Measurements from ENCODE around the gene C1QTNF8. TPM values are rescaled to one million over a fixed set of nuclear protein-coding genes. Genes with fewer than 3 reads are reported as not detected.
A peak's percentile ranks its signal among the peaks of the same experiment; 100 is the strongest.

Gene C1QTNF8
- total and polyA plus RNA-seq, 2 of the 13 experiments (the other 11 are each of a cell fraction or from before 2014, with no cell fraction given): 0.09 TPM; not detected in 1

DNA sequence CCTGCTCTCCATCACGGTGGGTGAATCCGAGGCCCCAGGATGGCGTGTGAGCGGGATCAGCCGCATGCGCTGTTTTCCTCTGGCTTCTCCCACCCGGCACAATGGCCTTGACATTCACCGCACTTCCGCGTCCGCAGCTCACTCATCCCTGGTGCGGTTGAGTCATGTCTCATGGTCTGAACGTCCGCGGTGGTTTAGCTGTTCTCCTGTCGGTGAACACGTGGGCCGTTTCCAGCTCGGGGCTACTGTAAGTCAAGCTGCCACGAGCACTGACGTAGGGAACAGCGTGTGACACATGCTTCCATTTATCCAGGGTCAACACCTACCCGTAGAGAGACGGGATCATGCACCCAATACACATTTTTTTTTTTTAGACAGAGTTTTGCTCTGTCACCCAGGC, 41.6 kb upstream of the C1QTNF8 start (continued):
- TF ChIP-seq, protein P1, sequence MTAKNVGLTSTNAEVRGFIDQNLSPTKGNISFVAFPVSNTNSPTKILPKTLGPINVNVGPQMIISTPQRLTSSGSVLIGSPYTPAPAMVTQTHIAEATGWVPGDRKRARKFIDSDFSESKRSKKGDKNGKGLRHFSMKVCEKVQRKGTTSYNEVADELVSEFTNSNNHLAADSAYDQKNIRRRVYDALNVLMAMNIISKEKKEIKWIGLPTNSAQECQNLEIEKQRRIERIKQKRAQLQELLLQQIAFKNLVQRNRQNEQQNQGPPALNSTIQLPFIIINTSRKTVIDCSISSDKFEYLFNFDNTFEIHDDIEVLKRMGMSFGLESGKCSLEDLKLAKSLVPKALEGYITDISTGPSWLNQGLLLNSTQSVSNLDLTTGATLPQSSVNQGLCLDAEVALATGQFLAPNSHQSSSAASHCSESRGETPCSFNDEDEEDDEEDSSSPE (CRISPR knock-in tag; IDR thresholded peaks at IDR 0.05): no peak
- no peak for TF ChIP-seq NFE2 (CRISPR knock-in tag; IDR thresholded peaks at IDR 0.05)
- TF ChIP-seq, protein P2, sequence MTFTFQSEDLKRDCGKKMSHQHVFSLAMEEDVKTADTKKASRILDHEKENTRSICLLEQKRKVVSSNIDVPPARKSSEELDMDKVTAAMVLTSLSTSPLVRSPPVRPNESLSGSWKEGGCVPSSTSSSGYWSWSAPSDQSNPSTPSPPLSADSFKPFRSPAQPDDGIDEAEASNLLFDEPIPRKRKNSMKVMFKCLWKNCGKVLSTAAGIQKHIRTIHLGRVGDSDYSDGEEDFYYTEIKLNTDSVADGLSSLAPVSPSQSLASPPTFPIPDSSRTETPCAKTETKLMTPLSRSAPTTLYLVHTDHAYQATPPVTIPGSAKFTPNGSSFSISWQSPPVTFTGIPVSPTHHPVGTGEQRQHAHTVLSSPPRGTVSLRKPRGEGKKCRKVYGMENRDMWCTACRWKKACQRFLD (CRISPR knock-in tag; IDR thresholded peaks at IDR 0.05; ENCODE audit: borderline replicate concordance): no peak
- TF ChIP-seq ZBTB42 (CRISPR knock-in tag; IDR thresholded peaks at IDR 0.05): no peak
- TF ChIP-seq, protein P3, sequence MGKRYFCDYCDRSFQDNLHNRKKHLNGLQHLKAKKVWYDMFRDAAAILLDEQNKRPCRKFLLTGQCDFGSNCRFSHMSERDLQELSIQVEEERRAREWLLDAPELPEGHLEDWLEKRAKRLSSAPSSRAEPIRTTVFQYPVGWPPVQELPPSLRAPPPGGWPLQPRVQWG (CRISPR knock-in tag; IDR thresholded peaks at IDR 0.05; ENCODE audit: borderline replicate concordance, low read depth): no peak
- TF ChIP-seq, protein P4, sequence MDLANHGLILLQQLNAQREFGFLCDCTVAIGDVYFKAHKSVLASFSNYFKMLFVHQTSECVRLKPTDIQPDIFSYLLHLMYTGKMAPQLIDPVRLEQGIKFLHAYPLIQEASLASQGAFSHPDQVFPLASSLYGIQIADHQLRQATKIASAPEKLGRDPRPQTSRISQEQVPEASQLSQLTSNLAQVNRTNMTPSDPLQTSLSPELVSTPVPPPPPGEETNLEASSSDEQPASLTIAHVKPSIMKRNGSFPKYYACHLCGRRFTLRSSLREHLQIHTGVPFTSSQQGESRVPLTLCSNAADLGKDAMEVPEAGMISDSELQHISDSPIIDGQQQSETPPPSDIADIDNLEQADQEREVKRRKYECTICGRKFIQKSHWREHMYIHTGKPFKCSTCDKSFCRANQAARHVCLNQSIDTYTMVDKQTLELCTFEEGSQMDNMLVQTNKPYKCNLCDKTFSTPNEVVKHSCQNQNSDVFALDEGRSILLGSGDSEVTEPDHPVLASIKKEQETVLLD (CRISPR knock-in tag; IDR thresholded peaks at IDR 0.05; ENCODE audit: low read depth): no peak
- TF ChIP-seq TCF7 (IDR thresholded peaks at IDR 0.05; ENCODE audit: low read depth): no peak
- TF ChIP-seq, protein P5, sequence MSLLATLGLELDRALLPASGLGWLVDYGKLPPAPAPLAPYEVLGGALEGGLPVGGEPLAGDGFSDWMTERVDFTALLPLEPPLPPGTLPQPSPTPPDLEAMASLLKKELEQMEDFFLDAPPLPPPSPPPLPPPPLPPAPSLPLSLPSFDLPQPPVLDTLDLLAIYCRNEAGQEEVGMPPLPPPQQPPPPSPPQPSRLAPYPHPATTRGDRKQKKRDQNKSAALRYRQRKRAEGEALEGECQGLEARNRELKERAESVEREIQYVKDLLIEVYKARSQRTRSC (CRISPR knock-in tag; IDR thresholded peaks at IDR 0.05; ENCODE audit: low read depth): no peak
- peak; percentile 9 for TF ChIP-seq TEAD3 (CRISPR knock-in tag; optimal IDR thresholded peaks at IDR 0.05; ENCODE audit: borderline replicate concordance)
- TF ChIP-seq, protein P6, sequence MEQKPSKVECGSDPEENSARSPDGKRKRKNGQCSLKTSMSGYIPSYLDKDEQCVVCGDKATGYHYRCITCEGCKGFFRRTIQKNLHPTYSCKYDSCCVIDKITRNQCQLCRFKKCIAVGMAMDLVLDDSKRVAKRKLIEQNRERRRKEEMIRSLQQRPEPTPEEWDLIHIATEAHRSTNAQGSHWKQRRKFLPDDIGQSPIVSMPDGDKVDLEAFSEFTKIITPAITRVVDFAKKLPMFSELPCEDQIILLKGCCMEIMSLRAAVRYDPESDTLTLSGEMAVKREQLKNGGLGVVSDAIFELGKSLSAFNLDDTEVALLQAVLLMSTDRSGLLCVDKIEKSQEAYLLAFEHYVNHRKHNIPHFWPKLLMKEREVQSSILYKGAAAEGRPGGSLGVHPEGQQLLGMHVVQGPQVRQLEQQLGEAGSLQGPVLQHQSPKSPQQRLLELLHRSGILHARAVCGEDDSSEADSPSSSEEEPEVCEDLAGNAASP (CRISPR knock-in tag; IDR thresholded peaks at IDR 0.05; ENCODE audit: borderline replicate concordance): no peak
- TF ChIP-seq ZBTB7A (CRISPR knock-in tag; IDR thresholded peaks at IDR 0.05): no peak
- TF ChIP-seq ZMYM4 (CRISPR knock-in tag; IDR thresholded peaks at IDR 0.05): no peak
- TF ChIP-seq, protein P7, sequence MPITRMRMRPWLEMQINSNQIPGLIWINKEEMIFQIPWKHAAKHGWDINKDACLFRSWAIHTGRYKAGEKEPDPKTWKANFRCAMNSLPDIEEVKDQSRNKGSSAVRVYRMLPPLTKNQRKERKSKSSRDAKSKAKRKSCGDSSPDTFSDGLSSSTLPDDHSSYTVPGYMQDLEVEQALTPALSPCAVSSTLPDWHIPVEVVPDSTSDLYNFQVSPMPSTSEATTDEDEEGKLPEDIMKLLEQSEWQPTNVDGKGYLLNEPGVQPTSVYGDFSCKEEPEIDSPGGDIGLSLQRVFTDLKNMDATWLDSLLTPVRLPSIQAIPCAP (CRISPR knock-in tag; IDR thresholded peaks at IDR 0.05; ENCODE audit: low read depth): no peak
- TF ChIP-seq FOXK2 (IDR thresholded peaks at IDR 0.05): no peak
- no peak for TF ChIP-seq GPN1 (CRISPR knock-in tag; IDR thresholded peaks at IDR 0.05; ENCODE audit: borderline replicate concordance)
- TF ChIP-seq, protein P8, sequence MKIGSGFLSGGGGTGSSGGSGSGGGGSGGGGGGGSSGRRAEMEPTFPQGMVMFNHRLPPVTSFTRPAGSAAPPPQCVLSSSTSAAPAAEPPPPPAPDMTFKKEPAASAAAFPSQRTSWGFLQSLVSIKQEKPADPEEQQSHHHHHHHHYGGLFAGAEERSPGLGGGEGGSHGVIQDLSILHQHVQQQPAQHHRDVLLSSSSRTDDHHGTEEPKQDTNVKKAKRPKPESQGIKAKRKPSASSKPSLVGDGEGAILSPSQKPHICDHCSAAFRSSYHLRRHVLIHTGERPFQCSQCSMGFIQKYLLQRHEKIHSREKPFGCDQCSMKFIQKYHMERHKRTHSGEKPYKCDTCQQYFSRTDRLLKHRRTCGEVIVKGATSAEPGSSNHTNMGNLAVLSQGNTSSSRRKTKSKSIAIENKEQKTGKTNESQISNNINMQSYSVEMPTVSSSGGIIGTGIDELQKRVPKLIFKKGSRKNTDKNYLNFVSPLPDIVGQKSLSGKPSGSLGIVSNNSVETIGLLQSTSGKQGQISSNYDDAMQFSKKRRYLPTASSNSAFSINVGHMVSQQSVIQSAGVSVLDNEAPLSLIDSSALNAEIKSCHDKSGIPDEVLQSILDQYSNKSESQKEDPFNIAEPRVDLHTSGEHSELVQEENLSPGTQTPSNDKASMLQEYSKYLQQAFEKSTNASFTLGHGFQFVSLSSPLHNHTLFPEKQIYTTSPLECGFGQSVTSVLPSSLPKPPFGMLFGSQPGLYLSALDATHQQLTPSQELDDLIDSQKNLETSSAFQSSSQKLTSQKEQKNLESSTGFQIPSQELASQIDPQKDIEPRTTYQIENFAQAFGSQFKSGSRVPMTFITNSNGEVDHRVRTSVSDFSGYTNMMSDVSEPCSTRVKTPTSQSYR (CRISPR knock-in tag; IDR thresholded peaks at IDR 0.05; ENCODE audit: borderline replicate concordance): no peak
- 0 out of 2 replicates have a peak, but pooled peaks have one; percentile 48 for TF ChIP-seq ZNF12 (CRISPR knock-in tag; IDR thresholded peaks at IDR 0.05)
- no peak for TF ChIP-seq ZNF879 (CRISPR knock-in tag; IDR thresholded peaks at IDR 0.05)
- TF ChIP-seq ZNF296 (CRISPR knock-in tag; conservative IDR thresholded peaks at IDR 0.05): no peak
- no peak for TF ChIP-seq FOXJ3 (CRISPR knock-in tag; IDR thresholded peaks at IDR 0.05; ENCODE audit: borderline replicate concordance)
- no peak for TF ChIP-seq SUZ12 (IDR thresholded peaks at IDR 0.05; ENCODE audit: low read depth, low read length)
